ENCODE data around the gene DUOXA2.
"Not testable (repeated sequence)": the region's sequence is repeated elsewhere in the genome, so short reads cannot be mapped to it uniquely, and the experiment has no call there.

DUOXA2 gene

GRCh38 chr15:45100884-45101625 lies 13.1 kb upstream of the DUOXA2 start:
- no peaks in the 10 kb centered on the region for H3K27me3 ChIP-seq (ENCODE audit: control insufficient read depth, insufficient read depth, low read length)
- H3K4me3 ChIP-seq (ENCODE audit: low read length) = no peak overlapping the region
- H3K9me3 ChIP-seq (ENCODE audit: control insufficient read depth, low read length) = no peaks in the 10 kb centered on the region
- H3K36me3 ChIP-seq (ENCODE audit: control insufficient read depth, insufficient read depth, low read length) = no peaks in the 10 kb centered on the region
- peaks cover 40% of the 10 kb centered on the region for H3K4me1 ChIP-seq (ENCODE audit: control insufficient read depth, insufficient read depth, low read length)
- H3K9ac ChIP-seq (ENCODE audit: low read length) = no peak overlapping the region

- Histone ChIP-seq H3K9me3 (ENCODE audit: control insufficient read depth, low read length) (no peaks in the 10 kb centered on the region), H3K27me3 (ENCODE audit: control insufficient read depth, insufficient read depth, low read length) (no peaks in the 10 kb centered on the region), H3K36me3 (ENCODE audit: control insufficient read depth, insufficient read depth, low read length) (no peaks in the 10 kb centered on the region), H3K4me1 (ENCODE audit: control insufficient read depth, insufficient read depth, low read length) (peaks cover 40% of the 10 kb centered on the region), H3K9ac (ENCODE audit: low read length) (no peak overlapping the region), H3K4me3 (ENCODE audit: low read length) (no peak overlapping the region)
Measured at GRCh38 chr15:45101749-45102148, 12.4 kb upstream of the DUOXA2 start.

GRCh38 chr15:45102226-45102625 lies 11.9 kb upstream of the DUOXA2 start:
- Histone ChIP-seq H3K9ac (ENCODE audit: low read length) (no peak overlapping the region), H3K36me3 (ENCODE audit: control insufficient read depth, insufficient read depth, low read length) (no peaks in the 10 kb centered on the region), H3K9me3 (ENCODE audit: control insufficient read depth, low read length) (no peaks in the 10 kb centered on the region), H3K4me1 (ENCODE audit: control insufficient read depth, insufficient read depth, low read length) (peaks cover 35% of the 10 kb centered on the region), H3K27me3 (ENCODE audit: control insufficient read depth, insufficient read depth, low read length) (peaks cover 4% of the 10 kb centered on the region), H3K4me3 (ENCODE audit: low read length) (no peak overlapping the region)

GRCh38 chr15:45104170-45104569 lies 10.0 kb upstream of the DUOXA2 start:
- not testable (repeated sequence) for H3K36me3 ChIP-seq (ENCODE audit: control insufficient read depth, insufficient read depth, low read length); H3K27me3 ChIP-seq (ENCODE audit: control insufficient read depth, insufficient read depth, low read length); H3K4me3 ChIP-seq (ENCODE audit: low read length); H3K9ac ChIP-seq (ENCODE audit: low read length); H3K9me3 ChIP-seq (ENCODE audit: control insufficient read depth, low read length)
- peaks cover 25% of the 10 kb centered on the region for H3K4me1 ChIP-seq (ENCODE audit: control insufficient read depth, insufficient read depth, low read length)

- no peak overlapping the region for H3K9ac ChIP-seq (ENCODE audit: low read length)
- no peaks in the 10 kb centered on the region for H3K9me3 ChIP-seq (ENCODE audit: control insufficient read depth, low read length)
- H3K4me1 ChIP-seq (ENCODE audit: control insufficient read depth, insufficient read depth, low read length) = peaks cover 25% of the 10 kb centered on the region
- H3K4me3 ChIP-seq (ENCODE audit: low read length) = no peak overlapping the region
- no peaks in the 10 kb centered on the region for H3K36me3 ChIP-seq (ENCODE audit: control insufficient read depth, insufficient read depth, low read length)
- peaks cover 23% of the 10 kb centered on the region for H3K27me3 ChIP-seq (ENCODE audit: control insufficient read depth, insufficient read depth, low read length)
Measured at GRCh38 chr15:45105586-45105985, 8.5 kb upstream of the DUOXA2 start.

- H3K9me3 ChIP-seq (ENCODE audit: control insufficient read depth, low read length) = no peaks in the 10 kb centered on the region
- no peak overlapping the region for H3K9ac ChIP-seq (ENCODE audit: low read length)
- no peak overlapping the region for H3K4me3 ChIP-seq (ENCODE audit: low read length)
- H3K27me3 ChIP-seq (ENCODE audit: control insufficient read depth, insufficient read depth, low read length) = peaks cover 24% of the 10 kb centered on the region
- peaks cover 25% of the 10 kb centered on the region for H3K4me1 ChIP-seq (ENCODE audit: control insufficient read depth, insufficient read depth, low read length)
- no peaks in the 10 kb centered on the region for H3K36me3 ChIP-seq (ENCODE audit: control insufficient read depth, insufficient read depth, low read length)
Measured at GRCh38 chr15:45106002-45106790, 7.9 kb upstream of the DUOXA2 start.

GRCh38 chr15:45107941-45108630 lies 6.0 kb upstream of the DUOXA2 start:
- H3K4me3 ChIP-seq (ENCODE audit: low read length) = no peak overlapping the region
- no peaks in the 10 kb centered on the region for H3K36me3 ChIP-seq (ENCODE audit: control insufficient read depth, insufficient read depth, low read length)
- H3K9me3 ChIP-seq (ENCODE audit: control insufficient read depth, low read length) = no peaks in the 10 kb centered on the region
- peaks cover 42% of the 10 kb centered on the region for H3K27me3 ChIP-seq (ENCODE audit: control insufficient read depth, insufficient read depth, low read length)
- H3K4me1 ChIP-seq (ENCODE audit: control insufficient read depth, insufficient read depth, low read length) = peaks cover 35% of the 10 kb centered on the region
- H3K9ac ChIP-seq (ENCODE audit: low read length) = no peak overlapping the region

GRCh38 chr15:45110256-45110820 lies 3.8 kb upstream of the DUOXA2 start:
- H3K9ac ChIP-seq (ENCODE audit: low read length) = no peak overlapping the region
- peaks cover 65% of the 10 kb centered on the region for H3K27me3 ChIP-seq (ENCODE audit: control insufficient read depth, insufficient read depth, low read length)
- H3K9me3 ChIP-seq (ENCODE audit: control insufficient read depth, low read length) = no peaks in the 10 kb centered on the region
- peaks cover 36% of the 10 kb centered on the region for H3K4me1 ChIP-seq (ENCODE audit: control insufficient read depth, insufficient read depth, low read length)
- no peak overlapping the region for H3K4me3 ChIP-seq (ENCODE audit: low read length)
- no peaks in the 10 kb centered on the region for H3K36me3 ChIP-seq (ENCODE audit: control insufficient read depth, insufficient read depth, low read length)

- Histone ChIP-seq H3K4me3 (ENCODE audit: low read length) (no peak overlapping the region), H3K4me1 (ENCODE audit: control insufficient read depth, insufficient read depth, low read length) (peaks cover 37% of the 10 kb centered on the region), H3K36me3 (ENCODE audit: control insufficient read depth, insufficient read depth, low read length) (no peaks in the 10 kb centered on the region), H3K9ac (ENCODE audit: low read length) (no peak overlapping the region), H3K27me3 (ENCODE audit: control insufficient read depth, insufficient read depth, low read length) (peaks cover 77% of the 10 kb centered on the region), H3K9me3 (ENCODE audit: control insufficient read depth, low read length) (no peaks in the 10 kb centered on the region)
Measured at GRCh38 chr15:45111390-45112142, 2.6 kb upstream of the DUOXA2 start.

- H3K4me3 ChIP-seq (ENCODE audit: low read length) = no peak overlapping the region
- H3K9ac ChIP-seq (ENCODE audit: low read length) = peak overlapping the region; percentile 5
- H3K4me1 ChIP-seq (ENCODE audit: control insufficient read depth, insufficient read depth, low read length) = peaks cover 43% of the 10 kb centered on the region
- H3K27me3 ChIP-seq (ENCODE audit: control insufficient read depth, insufficient read depth, low read length) = peaks cover 79% of the 10 kb centered on the region
- no peaks in the 10 kb centered on the region for H3K36me3 ChIP-seq (ENCODE audit: control insufficient read depth, insufficient read depth, low read length)
- no peaks in the 10 kb centered on the region for H3K9me3 ChIP-seq (ENCODE audit: control insufficient read depth, low read length)
Measured at GRCh38 chr15:45112143-45112590, 2.0 kb upstream of the DUOXA2 start.

GRCh38 chr15:45112591-45113379 lies 1.3 kb upstream of the DUOXA2 start:
- Histone ChIP-seq H3K4me1 (ENCODE audit: control insufficient read depth, insufficient read depth, low read length) (peaks cover 49% of the 10 kb centered on the region), H3K27me3 (ENCODE audit: control insufficient read depth, insufficient read depth, low read length) (peaks cover 85% of the 10 kb centered on the region), H3K4me3 (ENCODE audit: low read length) (no peak overlapping the region), H3K9ac (ENCODE audit: low read length) (peak overlapping the region; percentile 5), H3K9me3 (ENCODE audit: control insufficient read depth, low read length) (no peaks in the 10 kb centered on the region), H3K36me3 (ENCODE audit: control insufficient read depth, insufficient read depth, low read length) (no peaks in the 10 kb centered on the region)
